DOHH2 (cell line): ENCODE measurements around the gene LYPD6B.

ENCODE experiments used
- EZH2phosphoT487 ChIP-seq: fragments of 200-600 bp; sonication (generic); IDR thresholded peaks from 2 replicates; pipeline ENCODE4 v1.6.1; 2017; ENCODE audit warnings: borderline replicate concordance, mild to moderate bottlenecking, antibody characterized with exemption, low read length, moderate library complexity, mixed read lengths
- TF ChIP-seq, protein P1 (sequence below): fragments of 200-600 bp; sonication (generic); IDR thresholded peaks from one replicate; pipeline ENCODE4 v1.5.1; 2014; ENCODE audit warnings: antibody characterized with exemption, mild to moderate bottlenecking, low read depth, low read length; ENCODE audit not compliant: poor library complexity, severe bottlenecking

DNA sequence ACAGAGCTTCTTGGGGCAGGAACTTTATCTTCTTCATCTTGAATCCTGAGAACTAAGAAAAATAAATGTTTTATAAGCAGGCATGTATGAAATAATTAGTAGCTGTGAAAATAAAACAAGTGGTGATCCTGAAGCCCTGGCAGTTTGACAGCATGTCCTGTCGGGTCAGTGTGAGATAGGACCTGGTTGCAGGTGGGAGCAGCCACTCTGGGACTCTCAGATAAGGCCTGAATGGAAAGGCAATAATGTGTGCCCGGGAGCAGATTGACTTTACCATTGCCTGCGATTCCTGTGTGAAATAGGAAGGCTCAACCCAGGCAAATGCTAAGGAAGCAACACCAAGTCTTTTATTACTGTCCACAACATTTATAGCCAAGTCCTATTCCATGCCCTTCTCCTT, 132.4 kb downstream of the LYPD6B start:
- TF ChIP-seq, protein P1, sequence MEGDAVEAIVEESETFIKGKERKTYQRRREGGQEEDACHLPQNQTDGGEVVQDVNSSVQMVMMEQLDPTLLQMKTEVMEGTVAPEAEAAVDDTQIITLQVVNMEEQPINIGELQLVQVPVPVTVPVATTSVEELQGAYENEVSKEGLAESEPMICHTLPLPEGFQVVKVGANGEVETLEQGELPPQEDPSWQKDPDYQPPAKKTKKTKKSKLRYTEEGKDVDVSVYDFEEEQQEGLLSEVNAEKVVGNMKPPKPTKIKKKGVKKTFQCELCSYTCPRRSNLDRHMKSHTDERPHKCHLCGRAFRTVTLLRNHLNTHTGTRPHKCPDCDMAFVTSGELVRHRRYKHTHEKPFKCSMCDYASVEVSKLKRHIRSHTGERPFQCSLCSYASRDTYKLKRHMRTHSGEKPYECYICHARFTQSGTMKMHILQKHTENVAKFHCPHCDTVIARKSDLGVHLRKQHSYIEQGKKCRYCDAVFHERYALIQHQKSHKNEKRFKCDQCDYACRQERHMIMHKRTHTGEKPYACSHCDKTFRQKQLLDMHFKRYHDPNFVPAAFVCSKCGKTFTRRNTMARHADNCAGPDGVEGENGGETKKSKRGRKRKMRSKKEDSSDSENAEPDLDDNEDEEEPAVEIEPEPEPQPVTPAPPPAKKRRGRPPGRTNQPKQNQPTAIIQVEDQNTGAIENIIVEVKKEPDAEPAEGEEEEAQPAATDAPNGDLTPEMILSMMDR: no peak
- TF ChIP-seq EZH2phosphoT487: no peak
